Measurements from ENCODE around the gene KXD1.

- TF ChIP-seq, protein P1, sequence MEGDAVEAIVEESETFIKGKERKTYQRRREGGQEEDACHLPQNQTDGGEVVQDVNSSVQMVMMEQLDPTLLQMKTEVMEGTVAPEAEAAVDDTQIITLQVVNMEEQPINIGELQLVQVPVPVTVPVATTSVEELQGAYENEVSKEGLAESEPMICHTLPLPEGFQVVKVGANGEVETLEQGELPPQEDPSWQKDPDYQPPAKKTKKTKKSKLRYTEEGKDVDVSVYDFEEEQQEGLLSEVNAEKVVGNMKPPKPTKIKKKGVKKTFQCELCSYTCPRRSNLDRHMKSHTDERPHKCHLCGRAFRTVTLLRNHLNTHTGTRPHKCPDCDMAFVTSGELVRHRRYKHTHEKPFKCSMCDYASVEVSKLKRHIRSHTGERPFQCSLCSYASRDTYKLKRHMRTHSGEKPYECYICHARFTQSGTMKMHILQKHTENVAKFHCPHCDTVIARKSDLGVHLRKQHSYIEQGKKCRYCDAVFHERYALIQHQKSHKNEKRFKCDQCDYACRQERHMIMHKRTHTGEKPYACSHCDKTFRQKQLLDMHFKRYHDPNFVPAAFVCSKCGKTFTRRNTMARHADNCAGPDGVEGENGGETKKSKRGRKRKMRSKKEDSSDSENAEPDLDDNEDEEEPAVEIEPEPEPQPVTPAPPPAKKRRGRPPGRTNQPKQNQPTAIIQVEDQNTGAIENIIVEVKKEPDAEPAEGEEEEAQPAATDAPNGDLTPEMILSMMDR (IDR thresholded peaks at IDR 0.05 in 4 of 5, conservative IDR thresholded peaks at IDR 0.05 in 1 of 5) = peak in 1 of 5 experiments; percentile 6
- peak; percentile 95 to 98 for TF ChIP-seq POLR2A (IDR thresholded peaks at IDR 0.05)
These were observed 14.1 kb downstream of the KXD1 start, which contains the start of gene UBA52 for GRCh38 chr19:18571564-18572344.
